H1 (cell line): ENCODE data around the gene PSORS1C2. TPM values are rescaled to one million over a fixed set of nuclear protein-coding genes. Genes with fewer than 3 reads are reported as not detected.

Source experiments
- CTCF ChIA-PET: fragments of 300-600 bp; sonication (Branson Sonifier 250); formaldehyde crosslinking; loops from one replicate; lab custom pipeline; 2021; ENCODE audit not compliant: partially characterized antibody; lab: Charles Lee
- POLR2A ChIA-PET: fragments of 300-600 bp; sonication (Branson Sonifier 250); formaldehyde crosslinking; loops from one replicate; lab custom pipeline; 2021; ENCODE audit warnings: inconsistent platforms; ENCODE audit not compliant: partially characterized antibody; lab: Charles Lee
- DNase-seq, 2 experiments: peaks; one replicate each; pipeline versions ENCODE4 v3.0.0 to v3.0.0-alpha.2; 2010 to 2022; ENCODE audit warnings: low spot score in 2 of 2, low read depth in 1 of 2, mixed read lengths in 1 of 2
- FAIRE-seq: peaks from 2 replicates; lab custom pipeline; 2011; peaks lifted over from hg19 to GRCh38; lab: Jason Lieb, UNC
- H2AFZ ChIP-seq: 2 replicates; pipeline ENCODE4 v1.8.1; 2012; ENCODE audit warnings: low read length, inconsistent platforms
- H2AK5ac ChIP-seq: 2 replicates; pipeline ENCODE4 v1.6.1; 2013; ENCODE audit warnings: low read depth, low read length
- H2BK120ac ChIP-seq: replicated peaks from 2 replicates; pipeline ENCODE3; 2013; ENCODE audit warnings: low read depth, low read length, inconsistent platforms
- H2BK12ac ChIP-seq: 2 replicates; pipeline ENCODE4 v1.6.1; 2013; ENCODE audit warnings: low read depth, low read length
- H2BK15ac ChIP-seq: 2 replicates; pipeline ENCODE4 v1.6.1; 2013; ENCODE audit warnings: low read length
- H2BK20ac ChIP-seq: 2 replicates; pipeline ENCODE4 v1.6.1; 2013; ENCODE audit warnings: low read length
- H2BK5ac ChIP-seq: 2 replicates; pipeline ENCODE4 v1.6.1; 2013; ENCODE audit warnings: low read depth, low read length
- H3K14ac ChIP-seq: 2 replicates; pipeline ENCODE4 v1.6.1; 2013; ENCODE audit warnings: inconsistent platforms; ENCODE audit not compliant: insufficient read length
- H3K18ac ChIP-seq: 2 replicates; pipeline ENCODE4 v1.6.1; 2013; ENCODE audit warnings: low read length; ENCODE audit errors: extremely low read depth
- H3K23ac ChIP-seq: 2 replicates; pipeline ENCODE4 v1.6.1; 2013; ENCODE audit warnings: inconsistent platforms; ENCODE audit not compliant: insufficient read length
- H3K23me2 ChIP-seq: 2 replicates; pipeline ENCODE4 v1.6.1; 2013; ENCODE audit warnings: low read depth, low read length
- H3K27ac ChIP-seq: 2 replicates; pipeline ENCODE4 v1.6.1; 2011; ENCODE audit warnings: low read depth, low read length, inconsistent platforms
- H3K27me3 ChIP-seq, 4 experiments: replicated peaks in 1 of 4; 1 replicate in 1 of 4; 2 replicates in 3 of 4; pipeline versions ENCODE4 v1.6.1 to v1.8.1; 2011 to 2013; ENCODE audit warnings: low read length in 3 of 4, mild to moderate bottlenecking in 3 of 4, inconsistent platforms in 2 of 4, mixed read lengths in 2 of 4, moderate library complexity in 1 of 4; ENCODE audit not compliant: control insufficient read depth in 3 of 4, insufficient read depth in 3 of 4; ENCODE audit errors: extremely low read depth in 1 of 4
- H3K36me3 ChIP-seq, 4 experiments: 2 replicates each; pipeline versions ENCODE4 v1.6.1 to v1.8.1; 2011 to 2013; ENCODE audit warnings: mild to moderate bottlenecking in 4 of 4, low read length in 3 of 4, moderate library complexity in 2 of 4, control low read depth in 1 of 4, inconsistent platforms in 1 of 4; ENCODE audit not compliant: insufficient read depth in 4 of 4, control insufficient read depth in 2 of 4
- H3K4ac ChIP-seq: replicated peaks from 2 replicates; pipeline ENCODE3; 2013; ENCODE audit warnings: low read length, low read depth, mixed read lengths, inconsistent platforms; ENCODE audit not compliant: insufficient read length
- H3K4me1 ChIP-seq, 4 experiments: replicated peaks in 1 of 4; 1 replicate in 1 of 4; 2 replicates in 3 of 4; pipeline versions ENCODE4 v1.6.1 to v1.8.1; 2011 to 2013; ENCODE audit warnings: low read length in 3 of 4, inconsistent platforms in 2 of 4, mixed read lengths in 1 of 4; ENCODE audit not compliant: insufficient read depth in 4 of 4, control insufficient read depth in 3 of 4
- H3K4me2 ChIP-seq, 2 experiments: 2 replicates each; pipeline versions ENCODE4 v1.6.1 to v1.8.1; 2011 to 2013; ENCODE audit warnings: low read depth in 2 of 2, low read length in 2 of 2, control low read depth in 1 of 2, inconsistent platforms in 1 of 2, mild to moderate bottlenecking in 1 of 2; ENCODE audit not compliant: insufficient read depth in 1 of 2
- H3K4me3 ChIP-seq, 4 experiments: fragments of 200-600, 300-600 bp in 1 of 4; sonication (generic), shearing (Covaris generic), sonication (Bioruptor Twin) in 1 of 4; 2 replicates each; pipeline versions ENCODE4 v1.5.1 to v1.8.1; 2011 to 2016; ENCODE audit warnings: low read length in 4 of 4, low read depth in 3 of 4, control low read depth in 2 of 4, inconsistent platforms in 2 of 4, mild to moderate bottlenecking in 2 of 4, mixed read lengths in 1 of 4, moderate library complexity in 1 of 4; ENCODE audit not compliant: insufficient read depth in 2 of 4; ENCODE audit errors: extremely low read depth in 1 of 4
- H3K56ac ChIP-seq: replicated peaks from 2 replicates; pipeline ENCODE3; 2013; ENCODE audit warnings: low read depth, mild to moderate bottlenecking, mixed read lengths, low read length, inconsistent platforms; ENCODE audit not compliant: insufficient read length
- H3K79me1 ChIP-seq: 2 replicates; pipeline ENCODE4 v1.6.1; 2013; ENCODE audit warnings: low read depth, low read length, control low read depth
- H3K79me2 ChIP-seq, 2 experiments: 2 replicates each; pipeline versions ENCODE4 v1.6.1 to v1.8.1; 2012 to 2013; ENCODE audit warnings: low read length in 2 of 2, mild to moderate bottlenecking in 2 of 2, inconsistent platforms in 1 of 2; ENCODE audit not compliant: insufficient read depth in 2 of 2, control insufficient read depth in 1 of 2
- H3K9ac ChIP-seq, 4 experiments: replicated peaks in 1 of 4; 1 replicate in 1 of 4; 2 replicates in 3 of 4; pipeline versions ENCODE4 v1.6.1 to v1.8.1; 2011 to 2013; ENCODE audit warnings: low read depth in 3 of 4, low read length in 3 of 4, control low read depth in 2 of 4, mild to moderate bottlenecking in 2 of 4, moderate library complexity in 2 of 4, inconsistent platforms in 1 of 4; ENCODE audit errors: extremely low read depth in 1 of 4
- H3K9me3 ChIP-seq, 2 experiments: 2 replicates each; pipeline versions ENCODE4 v1.6.1 to v1.8.1; 2012 to 2013; ENCODE audit warnings: mild to moderate bottlenecking in 2 of 2, moderate library complexity in 2 of 2, control low read depth in 1 of 2, inconsistent platforms in 1 of 2, low read depth in 1 of 2, low read length in 1 of 2, mixed read lengths in 1 of 2; ENCODE audit not compliant: insufficient read depth in 2 of 2
- H4K20me1 ChIP-seq, 2 experiments: replicated peaks in 1 of 2; 2 replicates each; pipeline versions ENCODE3 to v1.8.1; 2011 to 2013; ENCODE audit warnings: inconsistent platforms in 2 of 2, low read length in 2 of 2, mild to moderate bottlenecking in 1 of 2; ENCODE audit not compliant: insufficient read depth in 2 of 2, control insufficient read depth in 1 of 2
- H4K5ac ChIP-seq: 2 replicates; pipeline ENCODE4 v1.6.1; 2013; ENCODE audit warnings: low read length, low read depth, mixed read lengths, inconsistent platforms; ENCODE audit not compliant: insufficient read length
- H4K8ac ChIP-seq: 2 replicates; pipeline ENCODE4 v1.8.0; 2013; ENCODE audit warnings: mild to moderate bottlenecking, moderate library complexity, low read length, inconsistent platforms; ENCODE audit not compliant: insufficient read depth; ENCODE audit errors: extremely low read depth
- H4K91ac ChIP-seq: replicated peaks from 2 replicates; pipeline ENCODE3; 2013; ENCODE audit warnings: low read length, mixed read lengths, inconsistent platforms; ENCODE audit not compliant: insufficient read length
- ATF2 ChIP-seq: IDR thresholded peaks from 2 replicates; pipeline ENCODE4 v1.6.1; 2012; ENCODE audit warnings: low read length, inconsistent platforms
- CHD2 ChIP-seq: IDR thresholded peaks from 2 replicates; pipeline ENCODE4 v1.6.1; 2012; ENCODE audit warnings: low read length, improper control_type of control experiment
- CREB1 ChIP-seq: IDR thresholded peaks from 2 replicates; pipeline ENCODE4 v1.6.1; 2012; ENCODE audit warnings: inconsistent platforms
- JUN ChIP-seq: IDR thresholded peaks from 2 replicates; pipeline ENCODE4 v1.6.1; 2011; ENCODE audit warnings: low read depth, mild to moderate bottlenecking, improper control_type of control experiment, low read length
- PHF8 ChIP-seq: fragments of 200-600 bp; sonication (generic); conservative IDR thresholded peaks from 2 replicates; pipeline ENCODE4 v1.7.1; 2012; ENCODE audit warnings: low read depth, mild to moderate bottlenecking, inconsistent platforms, low read length, moderate library complexity
- POU5F1 ChIP-seq: IDR thresholded peaks from 2 replicates; pipeline ENCODE4 v1.6.1; 2011; ENCODE audit warnings: low read depth, mild to moderate bottlenecking, low read length, moderate library complexity
- WGBS, 2 experiments: shearing (Covaris generic) in 1 of 2; methylation state at CpG; one replicate each; pipeline versions ENCODE4 v1.1.6 to v1.1.7; 2013 to 2015; ENCODE audit warnings: low lambda C conversion rate in 2 of 2, mixed read lengths in 2 of 2, inconsistent platforms in 1 of 2, low coverage in 1 of 2, missing lambda C conversion rate in 1 of 2; ENCODE audit not compliant: insufficient replicate concordance in 2 of 2, insufficient coverage in 1 of 2, insufficient read length in 1 of 2; ENCODE audit errors: extremely low coverage in 1 of 2, missing lambda C conversion rate in 1 of 2; 5-methylcytosine and 5-hydroxymethylcytosine counted together
- polyA plus RNA-seq, 7 experiments: library from polyadenylated mRNA; depleted of rRNA in 3 of 7; stranded (reverse) in 5 of 7; unstranded in 2 of 7; fragments of >200 nt in 5 of 7; fragments of 200-250 nt in 2 of 7; gene quantifications; 1 replicate in 5 of 7; 2 replicates in 1 of 7; 4 replicates in 1 of 7; pipeline versions ENCODE4 v1.2.1 to v1.2.3, GENCODE V29; 2011 to 2013; ENCODE audit warnings: missing spikeins in 2 of 7, mixed read lengths in 2 of 7
- total RNA-seq: library from RNA; stranded (reverse); fragmentation: NEBNext Ultra II Directional; extraction: Animal tissue kit (Norgen Biotek cat#: 25700); gene quantifications from 2 replicates; pipeline ENCODE4 v1.2.1, GENCODE V29; 2021
- TF ChIP-seq, protein P1 (sequence below): IDR thresholded peaks from 2 replicates; pipeline ENCODE4 v1.6.1; 2012; ENCODE audit warnings: inconsistent platforms

PSORS1C2 gene
- total and polyA plus RNA-seq, 2 of the 8 experiments (the other 6 are each of a cell fraction or from before 2014, with no cell fraction given), result 0.11 TPM; not detected in 1

DNA sequence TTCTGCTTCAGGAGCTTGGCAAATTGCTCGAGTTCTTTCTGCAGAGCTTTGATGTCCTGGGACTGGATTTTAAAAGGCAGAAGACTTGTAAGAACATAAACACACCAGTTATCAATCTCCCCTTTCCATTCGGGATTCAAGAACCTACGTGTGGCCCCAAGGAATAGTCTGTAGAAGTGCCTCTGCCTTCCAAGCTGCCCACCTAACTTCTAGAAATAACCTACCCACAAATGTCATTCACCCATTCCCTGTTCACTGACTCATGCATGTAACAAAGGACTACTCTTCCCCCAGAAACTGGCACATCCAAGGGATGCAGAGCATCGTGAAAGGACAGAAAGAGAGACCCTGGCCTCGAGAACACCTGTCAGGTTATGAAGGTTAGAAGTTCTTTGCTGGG, 27.1 kb upstream of the PSORS1C2 start:
- Histone ChIP-seq H3K79me1 (peaks cover 8% of the 10 kb centered on the region), H3K23ac (no peak overlapping the region), H2BK120ac (no peak overlapping the region), H3K4me3 (no peak overlapping the region), H3K27me3 (no peaks in the 10 kb centered on the region), H3K9me3 (no peaks in the 10 kb centered on the region), H2BK20ac (no peak overlapping the region), H3K4me1 (peaks cover 4 to 20% (median 7%) of the 10 kb centered on the region in 4 experiments), H3K18ac (no peak overlapping the region), H3K14ac (no peak overlapping the region), H3K56ac (no peak overlapping the region), H3K9ac (no peak overlapping the region; a peak in 1 of 7 replicates), H2BK15ac (no peak overlapping the region), H2BK5ac (no peak overlapping the region), H2AK5ac (no peak overlapping the region), H3K4me2 (peak overlapping the region in 1 of 2 experiments; percentile 29; a peak in 1 of 4 replicates), H4K20me1 (peaks cover 10 to 22% of the 10 kb centered on the region in 2 experiments), H2BK12ac (no peak overlapping the region), H3K36me3 (peaks cover 14 to 38% (median 23%) of the 10 kb centered on the region in 4 experiments), H3K23me2 (peaks cover 5% of the 10 kb centered on the region), H4K8ac (no peak overlapping the region), H3K79me2 (peaks cover 23 to 55% of the 10 kb centered on the region in 2 experiments), H3K27ac (no peak overlapping the region), H3K4ac (no peak overlapping the region), H2AFZ (no peak overlapping the region), H4K91ac (no peak overlapping the region), H4K5ac (no peak overlapping the region)
- FAIRE-seq (no peak), DNase-seq (no peak)
- TF ChIP-seq CREB1 (no peak), PHF8 (no peak), CHD2 (no peak), JUN (no peak), ATF2 (no peak), POU5F1 (no peak)
- TF ChIP-seq, protein P1, sequence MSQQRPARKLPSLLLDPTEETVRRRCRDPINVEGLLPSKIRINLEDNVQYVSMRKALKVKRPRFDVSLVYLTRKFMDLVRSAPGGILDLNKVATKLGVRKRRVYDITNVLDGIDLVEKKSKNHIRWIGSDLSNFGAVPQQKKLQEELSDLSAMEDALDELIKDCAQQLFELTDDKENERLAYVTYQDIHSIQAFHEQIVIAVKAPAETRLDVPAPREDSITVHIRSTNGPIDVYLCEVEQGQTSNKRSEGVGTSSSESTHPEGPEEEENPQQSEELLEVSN, result no peak
- CTCF ChIA-PET, result interaction anchor here (0.7 to 5.9 kb wide), 9 partner anchors 18 to 435 kb away, joined by 3 to 56 read pairs (median 4); partner anchors contain the start of gene C6orf15
- 80% methylated on average over 5 of the region's 5 CpGs; no CpG with 5 or more reads in 1 of the 2 experiments for WGBS, 2 experiments
- POLR2A ChIA-PET, result interaction anchor here (0.9 to 68.5 kb wide), 5 partner anchors 3 to 551 kb away, joined by 3 to 2251 read pairs (median 5); partner anchors contain the start of genes CCHCR1, CDSN, POU5F1 and PSORS1C1
